Left colon (tissue), 2 donors: ENCODE data around the gene COPB1. TPM values are rescaled to one million over a fixed set of nuclear protein-coding genes. Genes with fewer than 3 reads are reported as not detected.
A peak's percentile ranks its signal among the peaks of the same experiment; 100 is the strongest.

ENCODE experiments used
- ATAC-seq: fragments of 200-7000 bp; cut with Tn5 transposase; one replicate; pipeline ENCODE4 v1.9.1; 2020; ENCODE audit warnings: mild to moderate bottlenecking, moderate library complexity
- DNase-seq, 2 donors: peaks; one replicate each; pipeline ENCODE4 v3.0.0-alpha.2; 2020
- intact Hi-C, 2 donors: fragments of 100-400 bp; cut with DNase I in 1 of 2; cut with micrococcal nuclease in 1 of 2; formaldehyde crosslinking; loops; one replicate each; pipeline versions ENCODE4 v1.11.2 to v1.14.0; 2022; cut with DNase I, micrococcal nuclease
- total RNA-seq, 2 donors: library from RNA; stranded (reverse); fragmentation: NEBNext Ultra II Directional; extraction: Animal tissue kit (Norgen Biotek cat#: 25700); gene quantifications; one replicate each; pipeline ENCODE4 v1.2.1, GENCODE V29; 2021
- donor health status: DM: no; HTN: no; CAD: no.
- donor health status: DM: yes; HTN: yes; CAD: no.

COPB1 gene
- total RNA-seq, 2 donors from 2014 or later = 82.4 to 83.8 TPM

DNA sequence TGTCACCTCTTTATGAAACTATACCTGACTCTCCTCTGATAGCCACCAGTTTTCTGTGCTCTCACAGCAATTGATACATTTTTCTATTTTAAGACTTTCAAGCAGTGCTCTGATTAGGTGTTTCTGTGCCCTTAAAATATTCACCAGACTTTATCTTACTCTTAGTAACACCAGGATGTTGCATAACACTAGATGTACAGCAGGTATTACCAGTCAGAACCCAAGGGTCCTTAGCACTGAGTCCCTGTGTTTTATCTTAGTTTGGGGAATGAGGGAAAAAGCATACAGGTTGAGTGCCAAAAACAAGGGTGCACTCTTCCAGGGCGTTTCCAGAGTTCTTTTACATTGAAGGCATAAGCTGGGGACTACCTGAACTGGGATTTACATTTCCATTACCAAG, 51.4 kb downstream of the COPB1 start:
- intact Hi-C loops = no loop called here
- ATAC-seq (no peak), DNase-seq (no peak)

GRCh38 chr11:14446701-14447169, 52.9 kb downstream of the COPB1 start:
- intact Hi-C loops = no loop called here
- DNase-seq = no peak
- no peak for ATAC-seq

DNA sequence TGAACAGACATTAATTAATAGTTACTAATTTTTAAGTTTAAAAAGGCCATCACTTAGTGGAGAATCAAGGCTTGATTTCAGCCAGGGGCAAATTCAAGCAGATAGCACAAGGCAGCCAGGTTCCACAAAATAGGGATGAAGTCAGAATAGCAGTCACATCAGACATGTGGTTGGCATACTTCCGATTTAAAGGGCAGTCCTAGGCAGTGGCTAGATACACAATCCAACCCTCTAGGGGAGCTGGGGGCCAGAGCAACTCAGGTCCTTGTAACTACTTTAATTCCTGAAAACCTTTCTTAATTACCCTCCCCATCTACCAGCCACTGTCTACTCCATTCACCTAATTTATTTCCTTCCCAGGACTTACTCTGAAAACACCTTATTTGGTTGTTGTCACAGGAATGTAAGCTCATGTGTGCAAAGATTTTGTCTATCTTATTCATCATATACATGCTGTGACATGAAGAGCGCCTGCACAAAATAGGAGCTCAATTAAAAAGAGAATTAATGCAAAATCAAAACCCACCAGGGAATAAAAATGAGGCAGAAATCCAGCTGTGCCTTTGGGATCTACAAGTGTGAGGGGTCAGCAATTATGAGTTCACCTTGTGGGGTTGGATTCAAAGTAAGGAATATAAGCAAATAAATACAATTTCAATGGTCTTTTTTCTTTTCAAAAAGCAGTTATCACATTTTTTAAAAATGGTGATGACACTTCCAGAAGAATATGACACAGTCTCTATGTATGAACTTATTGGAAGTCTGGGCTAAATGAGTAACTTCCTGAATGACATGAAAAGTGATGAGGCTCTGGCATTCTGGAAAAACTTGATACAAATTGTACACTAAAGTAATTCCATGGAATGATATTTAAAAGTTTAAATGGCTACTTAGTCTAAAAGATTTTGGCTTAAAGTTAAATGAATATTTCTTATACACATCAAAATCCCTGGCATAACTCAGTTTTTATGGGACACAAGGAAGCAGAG, 53.8 kb downstream of the COPB1 start:
- ATAC-seq = no peak
- intact Hi-C loops = no loop called here
- no peak for DNase-seq

DNA sequence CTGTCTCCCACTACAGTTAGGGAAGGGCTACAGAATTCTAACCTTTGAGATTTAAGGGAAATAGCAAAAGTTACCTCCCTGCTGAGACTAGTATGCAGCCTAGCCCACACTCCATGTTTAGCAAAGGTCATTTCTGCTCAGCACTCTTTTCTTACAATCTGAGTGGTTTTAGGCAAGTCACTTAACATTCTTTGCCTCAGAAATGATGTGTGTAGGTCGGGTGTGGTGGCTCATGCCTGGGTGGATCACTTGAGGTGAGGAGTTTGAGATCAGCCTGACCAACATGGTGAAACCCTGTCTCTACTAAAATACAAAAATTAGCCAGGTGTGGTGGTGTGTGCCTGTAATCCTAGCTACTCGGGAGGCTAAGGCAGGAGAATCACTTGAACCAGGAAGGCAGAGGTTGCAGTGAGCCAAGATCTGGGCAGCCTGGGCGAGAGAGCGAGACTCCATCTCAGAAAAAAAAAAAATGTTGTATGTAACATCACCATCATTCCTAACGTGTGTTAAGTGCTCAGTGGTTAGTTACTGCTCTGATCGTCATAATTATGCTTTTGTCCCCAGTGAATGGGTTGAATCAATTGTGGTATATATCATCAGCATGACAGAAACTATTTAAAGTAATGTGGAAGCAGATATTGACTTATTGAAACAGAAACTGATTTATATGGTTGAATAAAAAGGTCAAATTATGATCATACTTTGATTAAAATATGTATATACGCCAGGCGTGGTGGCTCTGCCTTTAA, 55.0 kb downstream of the COPB1 start:
- intact Hi-C loops = no loop called here
- no peak for DNase-seq
- no peak for ATAC-seq

GRCh38 chr11:14443638-14444037, 56.0 kb downstream of the COPB1 start:
- ATAC-seq (peak; percentile 73), DNase-seq (peak in 1 of 2 donors; percentile 54)
- intact Hi-C loops = no loop called here

- ATAC-seq = no peak
- intact Hi-C loops = no loop called here
- no peak for DNase-seq
These were observed 63.7 kb downstream of the COPB1 start for GRCh38 chr11:14435717-14436512.

GRCh38 chr11:14425621-14426020, 74.0 kb downstream of the COPB1 start:
- intact Hi-C loops = no loop called here
- DNase-seq = no peak

GRCh38 chr11:14424096-14424495, 75.5 kb downstream of the COPB1 start:
- DNase-seq (no peak), ATAC-seq (no peak)
- intact Hi-C loops = no loop called here

More at GRCh38 chr11:14425621-14426020, 74.0 kb downstream of the COPB1 start:
- ATAC-seq = no peak

- intact Hi-C loops = no loop called here
- DNase-seq (no peak), ATAC-seq (no peak)
These were observed 76.0 kb downstream of the COPB1 start for GRCh38 chr11:14423633-14424032.

DNA sequence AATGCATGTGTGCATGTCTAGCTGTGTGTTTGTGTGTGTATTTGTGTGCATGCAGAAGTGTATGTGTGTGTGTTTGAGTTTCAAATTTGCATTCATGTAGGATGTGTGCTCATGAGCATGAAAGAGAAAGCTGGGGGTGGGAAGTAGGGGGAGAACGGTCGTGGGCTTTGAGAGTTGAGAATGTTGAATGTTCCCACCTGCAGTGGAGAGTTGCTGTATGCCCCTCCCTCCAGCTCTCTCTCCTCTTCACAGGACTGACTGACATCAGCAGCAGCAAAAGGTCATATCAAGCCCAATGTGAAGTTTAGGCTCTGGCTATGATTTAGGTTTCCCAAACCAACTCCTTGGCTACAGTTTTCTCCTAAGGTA, 76.8 kb downstream of the COPB1 start:
- DNase-seq = no peak
- intact Hi-C loops = no loop called here
- ATAC-seq = no peak

DNA sequence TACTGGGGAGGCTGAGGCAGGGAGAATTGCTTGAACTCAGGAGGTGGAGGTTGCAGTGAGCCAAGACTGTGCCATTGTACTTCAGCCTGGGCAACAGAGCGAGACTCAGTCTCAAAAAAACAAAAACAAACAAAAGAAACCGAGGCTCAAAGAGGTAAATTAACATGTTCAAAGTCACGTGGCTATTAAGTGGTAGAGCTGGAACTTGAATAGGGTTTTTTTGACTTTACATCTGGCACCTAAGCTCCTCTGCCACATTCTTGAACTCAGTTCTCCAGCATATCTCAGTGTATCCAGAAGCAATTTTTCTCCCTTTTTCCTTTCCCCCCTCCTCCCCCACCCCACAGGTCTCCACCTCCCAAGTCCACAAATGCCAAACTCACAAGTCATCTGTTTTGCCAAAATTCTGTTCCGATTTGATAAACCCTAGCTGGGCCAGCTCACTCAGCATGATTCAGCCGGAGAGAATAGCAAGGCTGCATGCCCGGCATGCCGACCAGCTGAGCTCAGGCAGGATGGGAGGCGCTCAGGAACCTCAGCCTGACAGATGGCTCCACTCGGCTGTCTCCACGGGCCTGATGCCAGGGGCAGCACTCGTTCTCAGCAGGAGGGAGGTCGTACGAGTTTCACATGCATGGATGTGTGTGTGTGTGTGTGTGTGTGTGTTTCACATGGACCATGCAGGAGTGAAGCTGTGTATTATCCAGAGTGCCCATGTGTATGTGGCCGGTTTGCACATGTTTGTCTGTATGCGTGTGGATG, 77.4 kb downstream of the COPB1 start:
- intact Hi-C loops = no loop called here
- ATAC-seq (peak; percentile 48), DNase-seq (peak; percentile 51 to 58)

GRCh38 chr11:14420223-14420622, 79.4 kb downstream of the COPB1 start:
- intact Hi-C loops = no loop called here
- ATAC-seq (no peak), DNase-seq (no peak)

DNA sequence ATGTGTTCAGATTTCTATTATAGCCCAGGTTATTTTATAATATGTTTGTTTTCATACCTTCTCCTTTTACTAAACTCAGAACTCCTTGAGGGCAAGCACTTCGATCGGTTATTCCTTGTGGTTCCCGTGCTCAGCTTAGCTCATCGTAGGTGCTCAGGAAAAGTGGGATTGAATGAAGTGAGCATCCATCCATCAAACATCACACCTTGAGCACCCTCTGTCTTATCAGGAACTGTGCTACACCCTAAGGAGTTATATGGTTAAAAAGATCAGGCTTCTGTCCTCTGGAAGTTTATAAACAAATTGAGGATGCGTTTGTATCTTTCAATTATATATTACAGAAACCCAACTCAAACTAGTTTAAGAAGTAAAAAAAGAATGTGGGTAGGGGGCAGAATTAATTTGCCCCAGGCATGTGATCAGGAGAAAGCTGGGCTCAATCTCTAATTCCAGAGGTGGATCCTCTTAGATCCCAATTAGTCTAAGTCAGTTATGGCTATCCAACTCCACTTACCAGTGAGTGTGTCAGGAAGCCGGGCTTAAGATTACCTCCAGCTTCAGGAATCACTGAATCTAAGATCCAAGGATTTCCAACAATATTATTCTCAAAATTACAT, 80.7 kb downstream of the COPB1 start:
- DNase-seq = no peak
- intact Hi-C loops = no loop called here
- ATAC-seq = peak; percentile 87

DNA sequence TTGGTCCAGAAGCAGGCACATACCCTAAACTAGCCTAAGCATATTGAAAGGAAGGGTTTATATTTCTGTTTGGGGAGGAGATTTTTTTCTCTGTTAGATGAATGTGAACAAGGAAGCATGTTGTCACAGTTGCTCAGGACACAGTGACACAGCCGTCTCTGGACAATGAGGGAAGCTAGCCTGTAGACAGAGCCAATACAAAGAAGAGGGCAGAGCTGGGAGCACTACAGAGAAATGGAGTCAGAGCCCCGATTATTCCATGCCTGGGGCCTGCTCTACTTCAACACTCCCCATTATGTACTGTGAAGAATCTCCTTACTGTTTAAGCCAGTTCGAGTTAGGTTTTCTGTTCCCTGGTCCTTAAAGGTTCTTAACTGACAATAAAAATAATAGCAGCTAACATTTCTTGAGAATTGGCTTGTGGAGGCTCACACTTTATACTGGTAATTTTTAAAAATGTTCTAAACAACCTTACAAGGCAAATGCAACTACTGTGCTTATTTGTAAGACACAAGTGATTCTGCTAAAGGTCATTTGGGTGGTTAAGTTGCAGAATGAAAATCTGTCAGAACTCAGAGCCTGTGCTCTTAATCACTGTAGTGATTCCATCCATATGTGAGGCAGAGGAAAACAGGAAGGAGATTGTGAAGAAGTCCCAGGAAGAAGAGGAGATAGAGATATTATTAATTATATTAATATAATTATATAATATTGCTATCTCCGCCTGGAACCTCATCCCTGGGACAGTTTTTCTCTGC, 81.8 kb downstream of the COPB1 start:
- no peak for ATAC-seq
- intact Hi-C loops = no loop called here
- no peak for DNase-seq

DNA sequence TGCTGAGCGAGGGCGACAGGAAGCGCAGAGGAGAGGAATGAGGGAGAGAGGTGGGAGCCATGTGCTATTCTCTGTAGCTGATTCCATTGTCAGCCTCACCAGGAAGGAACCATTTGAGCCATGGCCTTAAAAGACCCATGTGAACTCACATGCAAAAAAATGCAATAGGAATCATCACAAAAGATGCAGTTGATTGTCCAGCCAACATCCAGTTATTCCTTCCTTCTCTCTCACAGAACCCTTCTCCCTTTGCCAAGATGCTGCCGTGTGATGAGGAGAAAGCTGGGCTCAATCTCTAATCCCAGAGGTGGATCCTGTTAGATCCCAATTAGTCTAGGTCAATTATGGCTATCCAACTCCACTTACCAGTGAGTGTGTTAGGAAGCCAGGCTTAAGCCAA, 82.4 kb downstream of the COPB1 start:
- ATAC-seq (no peak), DNase-seq (no peak)
- intact Hi-C loops = no loop called here

DNA sequence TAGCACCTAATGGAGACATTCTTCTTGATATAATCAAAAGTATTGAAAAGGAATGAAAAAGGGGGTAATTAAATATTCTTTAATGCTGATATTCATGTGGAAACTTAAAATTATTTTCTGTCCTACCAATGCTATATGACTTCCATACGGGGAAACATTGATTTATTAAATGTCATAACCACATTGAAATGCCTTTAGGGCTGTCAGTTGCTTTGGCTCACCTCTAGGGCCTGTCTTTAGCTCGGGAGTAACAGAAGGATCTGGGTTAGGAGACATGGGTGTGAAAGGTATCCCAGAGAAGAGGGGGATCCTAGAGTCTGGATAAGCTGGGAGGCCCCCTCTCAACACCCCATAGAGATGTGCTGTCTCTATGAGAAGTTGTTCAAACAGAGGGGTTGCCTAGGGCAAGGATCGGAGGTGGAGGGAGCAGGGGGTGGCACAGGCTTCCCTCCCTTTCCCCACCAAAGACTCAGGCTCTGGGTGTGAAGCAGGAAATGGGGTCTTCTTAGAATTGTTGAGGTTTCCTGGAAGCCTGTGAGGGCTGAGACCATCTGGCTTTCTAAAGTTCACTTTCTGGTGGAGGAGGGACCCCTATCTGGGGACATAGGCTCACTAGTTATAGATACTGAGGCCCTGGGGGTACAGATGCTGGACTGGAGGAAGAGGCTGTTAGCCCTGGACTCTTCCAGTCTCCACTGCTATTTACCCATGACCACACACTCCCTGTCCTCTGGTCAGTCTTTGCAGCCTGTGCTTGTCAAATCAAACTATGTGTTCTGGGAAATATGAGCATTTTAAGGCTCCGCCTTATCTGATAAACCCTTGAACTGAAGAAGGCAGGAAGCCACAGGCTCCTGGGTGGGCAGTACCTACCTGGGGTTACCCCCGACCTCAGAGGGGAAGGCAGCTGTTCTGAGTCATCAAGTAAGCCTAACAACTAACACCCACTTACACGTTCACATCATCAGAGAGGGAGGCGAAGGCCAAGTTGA, 84.8 kb downstream of the COPB1 start:
- DNase-seq (no peak), ATAC-seq (no peak)
- intact Hi-C loops = no loop called here
